Measurements from ENCODE around the gene DGUOK.

The DGUOK gene

DNA sequence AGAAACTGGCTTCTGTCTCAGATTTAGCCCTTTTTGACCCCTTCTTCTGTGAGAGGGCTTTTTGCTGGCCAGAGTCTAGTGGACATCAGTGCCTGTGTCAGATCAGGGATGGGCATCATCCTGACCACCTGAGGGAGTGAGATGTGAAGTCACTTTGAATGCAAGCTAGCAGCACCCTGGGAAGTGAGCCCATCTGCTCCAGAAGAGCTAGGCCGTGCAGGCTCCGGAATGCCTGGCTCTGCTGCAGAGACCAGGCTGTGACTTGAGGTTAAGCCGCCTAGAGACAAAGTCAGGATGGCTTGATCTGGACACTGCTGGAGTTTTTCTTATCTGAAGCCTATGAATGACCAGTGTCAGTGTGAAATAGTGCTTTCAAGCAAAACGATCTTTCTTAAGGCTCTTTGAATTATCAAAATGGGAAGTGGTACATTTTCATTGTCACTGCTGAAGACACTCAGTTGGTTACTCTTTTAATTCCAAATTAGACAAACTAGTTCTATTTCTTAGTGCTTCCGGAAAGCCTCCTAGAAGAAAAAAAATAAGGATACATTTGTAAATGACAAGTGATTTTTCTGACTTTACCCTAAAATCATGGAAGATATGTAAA, 20.8 kb downstream of the DGUOK start:
- DNase-seq (ENCODE audit: low read depth) = no peak

GRCh38 chr2:73949802-73950201, 23.1 kb downstream of the DGUOK start:
- DNase-seq (ENCODE audit: low read depth) = no peak

DNA sequence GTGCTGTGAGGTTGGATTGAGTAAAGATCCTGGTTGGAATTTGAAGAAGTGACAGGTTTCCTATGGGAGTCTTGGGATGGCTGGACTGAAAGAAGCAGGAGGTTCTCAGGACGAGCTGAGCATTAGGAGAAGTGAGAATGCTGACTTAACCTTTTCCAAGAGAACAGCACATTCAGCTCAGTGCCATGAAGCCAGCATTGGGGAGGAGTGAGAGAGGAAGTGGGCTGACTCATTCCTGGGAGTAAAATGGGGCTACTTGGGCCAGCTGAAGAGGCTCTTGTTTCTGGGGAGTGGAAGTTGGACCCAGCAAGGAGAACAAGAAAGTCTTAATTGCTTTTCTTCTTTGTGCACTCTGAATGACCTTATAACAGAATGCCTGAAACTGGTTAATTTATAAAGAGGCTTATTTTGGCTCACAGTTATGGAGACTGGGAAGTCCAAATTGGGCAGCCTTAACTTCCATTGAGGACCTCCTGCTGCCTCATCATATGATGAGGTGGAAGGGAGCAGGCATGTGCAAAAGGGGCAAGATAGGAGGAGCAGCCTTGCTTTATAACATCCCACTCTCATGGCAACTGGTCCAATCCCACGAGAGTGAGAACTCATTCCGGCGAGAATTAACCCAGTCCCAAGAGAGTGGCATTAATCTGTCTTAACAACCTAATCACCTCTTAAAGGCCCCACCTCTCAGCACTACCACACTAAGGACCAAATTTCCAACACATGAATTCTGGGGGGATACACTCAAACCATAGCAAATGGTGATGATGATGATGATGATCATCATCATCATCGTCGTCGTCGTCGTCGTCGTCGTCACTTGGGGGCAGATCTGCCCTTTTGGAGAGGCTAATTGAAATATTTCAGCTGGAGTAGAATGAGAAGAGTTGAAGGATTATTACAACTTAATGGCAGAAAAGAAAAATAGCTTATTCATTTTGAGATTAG, 26.1 kb downstream of the DGUOK start:
- no peak for DNase-seq (ENCODE audit: low read depth)

DNA sequence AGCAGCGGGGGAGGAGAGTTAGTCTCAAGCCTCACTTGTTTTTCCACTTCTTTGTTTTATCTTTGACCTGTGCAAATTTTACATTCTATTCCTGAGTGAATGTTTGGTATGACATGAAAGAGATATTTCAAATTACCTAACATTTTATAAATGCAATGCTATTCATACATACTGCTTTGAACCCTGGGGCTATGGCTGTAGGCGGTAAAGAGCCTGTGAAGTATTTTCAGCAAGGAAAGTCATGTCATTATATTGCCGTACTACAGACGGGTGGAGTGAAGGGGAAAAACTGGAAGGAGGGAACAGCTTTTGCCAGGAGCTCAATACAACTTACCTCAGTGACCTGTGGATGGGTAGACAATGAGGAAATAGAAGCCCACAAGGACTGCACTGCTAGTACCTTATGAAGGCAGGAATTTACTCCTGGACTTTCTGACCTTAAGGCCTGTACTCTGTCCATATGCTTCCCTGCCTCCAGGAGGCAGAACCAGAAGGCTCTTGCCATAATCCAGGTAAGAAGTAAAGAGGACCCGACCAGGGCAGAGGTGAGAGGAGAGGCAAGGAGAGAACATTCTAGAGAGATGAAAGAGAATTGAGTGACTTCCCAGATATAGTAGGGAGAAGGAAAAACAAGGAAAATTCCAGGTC, 29.7 kb downstream of the DGUOK start:
- no peak for DNase-seq (ENCODE audit: low read depth)

- DNase-seq (ENCODE audit: low read depth) = no peak
Observed at GRCh38 chr2:73961274-73961673, 34.6 kb downstream of the DGUOK start.

GRCh38 chr2:73961823-73962615, 35.3 kb downstream of the DGUOK start:
- DNase-seq (ENCODE audit: low read depth) = no peak

- DNase-seq (ENCODE audit: low read depth) = no peak
Observed at GRCh38 chr2:73962798-73963197, 36.1 kb downstream of the DGUOK start.

- no peak for DNase-seq (ENCODE audit: low read depth)
Observed at GRCh38 chr2:73963385-73964120, 36.9 kb downstream of the DGUOK start.

DNA sequence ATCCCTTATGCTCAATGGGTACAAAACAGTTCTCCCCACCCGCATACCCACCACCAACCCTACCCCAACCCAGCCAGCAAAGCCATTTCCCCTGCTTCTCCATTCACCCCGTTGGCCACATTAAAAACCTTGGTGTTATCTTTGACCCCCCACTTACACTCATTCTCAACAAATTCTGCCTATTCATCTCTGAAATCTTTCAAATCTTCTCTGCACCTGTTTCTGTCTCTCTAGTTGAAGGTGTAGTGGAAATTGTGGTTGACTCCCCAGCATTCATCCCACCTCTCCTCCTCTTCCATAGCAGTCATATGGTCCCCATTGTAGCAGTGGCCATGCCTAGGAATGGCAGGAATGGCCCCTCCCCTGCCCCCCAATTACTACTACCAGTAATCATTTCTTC, 37.5 kb downstream of the DGUOK start:
- DNase-seq (ENCODE audit: low read depth) = no peak

DNA sequence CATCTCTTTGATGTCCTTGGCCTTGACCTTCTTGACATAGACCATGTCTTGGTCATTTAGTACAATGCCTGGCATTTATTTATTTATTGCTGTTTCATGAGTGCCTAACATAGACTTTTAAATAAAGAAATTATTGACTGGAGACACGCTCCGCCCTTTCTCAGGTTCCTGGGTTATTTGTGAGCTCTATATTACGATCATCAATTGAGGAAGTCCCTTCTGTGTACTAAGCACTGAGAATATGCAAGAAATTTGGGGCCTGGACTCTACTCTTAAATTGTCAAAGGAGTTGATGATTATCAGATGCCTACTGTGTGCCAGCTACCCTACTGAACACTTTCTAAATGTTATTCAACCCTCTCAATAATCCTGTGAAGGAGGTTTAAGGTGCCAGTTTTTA, 38.4 kb downstream of the DGUOK start:
- no peak for DNase-seq (ENCODE audit: low read depth)

DNA sequence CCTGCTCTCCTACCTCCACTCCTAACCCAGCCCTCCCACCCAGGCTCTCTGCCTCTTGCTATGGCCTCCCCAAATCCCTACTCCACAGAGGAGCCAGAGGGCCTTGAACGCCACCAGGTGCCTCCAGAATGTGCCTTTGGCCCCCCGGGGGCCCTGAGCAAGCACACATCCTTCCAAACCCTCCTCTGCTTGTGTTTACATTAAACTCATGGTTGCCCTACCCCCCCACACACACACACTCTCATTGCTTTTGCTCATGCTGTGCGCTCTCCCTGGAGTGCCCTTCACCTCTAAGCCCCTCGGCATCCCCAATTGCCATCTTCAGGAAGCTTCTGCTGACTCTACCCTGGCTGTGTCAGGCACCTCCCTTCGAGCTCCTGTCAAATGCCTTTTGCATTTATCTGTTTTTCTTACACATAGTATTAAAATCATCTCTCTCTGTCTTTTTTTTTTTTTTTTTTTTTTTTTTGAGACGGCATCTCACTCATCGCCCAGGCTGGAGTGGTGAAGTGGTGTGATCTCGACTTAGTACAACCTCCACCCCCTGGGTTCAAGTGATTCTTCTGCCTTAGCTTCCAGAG, 41.8 kb downstream of the DGUOK start:
- no peak for DNase-seq (ENCODE audit: low read depth)

DNA sequence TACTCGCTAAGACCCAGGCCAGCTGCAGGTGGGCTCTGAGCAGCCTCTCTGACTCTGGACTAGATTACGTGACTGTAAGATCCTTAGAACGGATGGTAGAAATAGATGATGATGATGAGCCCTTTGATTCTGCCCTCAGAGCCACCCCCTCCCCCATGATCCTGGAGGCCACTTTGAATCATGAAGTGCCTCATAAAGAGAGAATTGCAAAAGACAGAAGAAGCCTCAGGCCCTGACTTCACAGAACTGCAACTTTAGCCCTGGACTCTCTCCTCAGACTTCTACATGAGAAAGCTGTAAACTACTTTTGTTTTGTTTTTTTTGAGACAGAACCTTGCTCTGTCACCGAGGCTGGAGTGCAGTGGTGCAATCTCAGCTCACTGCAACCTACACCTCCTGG, 42.7 kb downstream of the DGUOK start:
- no peak for DNase-seq (ENCODE audit: low read depth)

GRCh38 chr2:73970141-73970803, 43.6 kb downstream of the DGUOK start:
- DNase-seq (ENCODE audit: low read depth) = no peak

- peak; percentile 33 for DNase-seq (ENCODE audit: low read depth)
Observed at GRCh38 chr2:73970850-73971471, 44.3 kb downstream of the DGUOK start.

DNA sequence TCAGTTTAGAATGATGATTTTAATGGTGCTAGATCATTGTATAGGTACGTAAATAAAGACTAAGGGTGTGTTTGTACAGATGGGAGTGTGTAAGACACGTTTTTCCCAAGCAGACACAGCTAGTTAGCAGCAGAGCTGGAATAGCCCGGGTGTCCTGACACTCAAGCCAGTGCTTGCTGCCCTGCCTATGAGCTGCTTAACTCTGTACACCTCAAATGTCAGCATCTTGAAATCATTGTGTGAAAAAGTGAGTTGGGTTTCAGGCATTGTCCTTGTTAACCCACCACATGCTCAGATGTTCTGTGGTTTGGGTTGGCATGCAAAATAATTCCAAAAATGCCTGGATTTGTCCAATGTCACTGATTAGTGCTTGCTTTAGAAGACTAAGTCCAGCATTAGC, 45.0 kb downstream of the DGUOK start:
- DNase-seq (ENCODE audit: low read depth) = no peak

- DNase-seq (ENCODE audit: low read depth) = no peak
Observed at GRCh38 chr2:73972846-73973245, 46.2 kb downstream of the DGUOK start.

- DNase-seq (ENCODE audit: low read depth) = no peak
Observed at GRCh38 chr2:73975731-73976130, 49.1 kb downstream of the DGUOK start.

DNA sequence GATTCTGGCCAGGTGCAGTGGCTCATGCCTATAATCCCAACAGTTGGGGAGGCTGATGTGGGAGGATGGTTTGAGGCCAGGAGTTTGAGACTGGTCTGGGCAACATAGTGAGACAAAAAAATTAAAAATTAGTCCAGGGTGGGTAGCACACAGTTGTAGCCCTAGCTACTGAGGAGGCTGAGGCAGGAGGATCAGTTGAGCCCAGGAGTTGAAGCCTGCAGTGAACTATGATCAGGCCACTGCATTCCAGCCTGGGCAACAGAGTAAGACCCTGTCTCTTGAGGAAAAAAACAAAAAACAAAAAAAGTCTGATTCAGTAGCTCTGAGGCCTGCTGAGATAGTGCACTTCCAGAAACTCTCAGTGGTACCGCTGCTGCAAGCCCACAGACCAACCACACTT, 50.1 kb downstream of the DGUOK start:
- no peak for DNase-seq (ENCODE audit: low read depth)

DNA sequence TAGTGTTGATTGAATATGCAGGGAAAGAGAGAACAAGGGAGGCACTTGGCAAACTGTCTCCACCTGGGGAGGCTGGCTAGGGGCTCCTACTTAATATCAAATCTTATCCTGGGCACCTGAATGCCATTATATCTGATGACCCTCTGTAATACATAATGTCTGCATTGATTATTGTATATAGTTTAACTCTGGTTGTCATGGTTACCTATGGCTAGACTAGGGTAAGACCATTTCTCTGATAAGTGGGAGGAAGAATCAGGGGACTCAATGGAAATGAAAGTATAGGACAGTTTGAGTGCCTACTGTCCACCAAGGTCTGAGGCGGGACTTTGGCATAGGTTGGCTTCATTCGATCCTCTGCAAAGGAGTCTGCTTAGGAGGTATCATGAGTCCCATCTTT, 50.8 kb downstream of the DGUOK start:
- no peak for DNase-seq (ENCODE audit: low read depth)

DNA sequence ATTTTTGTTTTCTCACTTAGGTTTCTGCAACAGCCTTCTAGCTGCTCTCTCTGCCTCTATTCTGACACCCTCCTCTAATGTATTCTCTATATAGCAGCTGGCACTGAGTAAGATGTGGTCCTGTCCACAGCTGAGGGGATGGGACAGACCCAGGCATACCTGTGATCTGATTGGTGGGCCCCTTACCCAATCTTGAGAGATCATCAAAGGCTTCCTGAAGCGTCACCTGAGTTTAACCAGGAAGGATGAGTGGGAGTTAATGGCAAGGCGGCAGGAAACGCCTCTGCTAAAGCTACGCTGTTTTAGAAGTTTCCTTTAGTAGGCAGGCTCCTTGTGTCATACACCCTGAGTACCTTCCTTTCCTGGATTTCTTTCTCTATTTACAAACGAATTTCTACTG, 52.3 kb downstream of the DGUOK start:
- peak; percentile 46 for DNase-seq (ENCODE audit: low read depth)
